Myocyte (in vitro differentiated cells): ENCODE results near the gene CHCHD10. TPM values are rescaled to one million over a fixed set of nuclear protein-coding genes. Genes with fewer than 3 reads are reported as not detected.
"Not testable (repeated sequence)": the region's sequence is repeated elsewhere in the genome, so short reads cannot be mapped to it uniquely, and the experiment has no call there.

ENCODE experiments used
- DNase-seq: peaks from one replicate; pipeline ENCODE4 v3.0.0-alpha.2; 2012; ENCODE audit warnings: low read depth
- total RNA-seq: library from RNA; depleted of rRNA; stranded (reverse); fragments of >200 nt; gene quantifications from 2 replicates; pipeline ENCODE4 v1.2.3, GENCODE V29; 2014

CHCHD10 gene
- total RNA-seq, 1 donor from 2014 or later = 19.8 TPM

GRCh38 chr22:23751441-23751996, 16.3 kb downstream of the CHCHD10 start:
- DNase-seq = peak; percentile 35

- DNase-seq = peak; percentile 78
These were observed 16.9 kb downstream of the CHCHD10 start, which contains the start of gene ZNF70 for GRCh38 chr22:23750714-23751440. ZNF70 (minus strand) TSS chr22:23751112; CDS start chr22:23745140, 5,972 bp downstream.

- no peak for DNase-seq
These were observed 17.4 kb downstream of the CHCHD10 start for GRCh38 chr22:23750367-23750713.

- DNase-seq = no peak
These were observed 17.9 kb downstream of the CHCHD10 start for GRCh38 chr22:23749841-23750301.

GRCh38 chr22:23745791-23746190, 22.0 kb downstream of the CHCHD10 start:
- DNase-seq = no peak

GRCh38 chr22:23744485-23744884, 23.3 kb downstream of the CHCHD10 start:
- no peak for DNase-seq

GRCh38 chr22:23744001-23744400, 23.8 kb downstream of the CHCHD10 start:
- no peak for DNase-seq

- peak; percentile 51 for DNase-seq
These were observed 24.5 kb downstream of the CHCHD10 start for GRCh38 chr22:23743303-23743705.

- peak; percentile 53 for DNase-seq
These were observed 25.1 kb downstream of the CHCHD10 start for GRCh38 chr22:23742505-23743264.

GRCh38 chr22:23737696-23738095, 30.1 kb downstream of the CHCHD10 start:
- DNase-seq = no peak

GRCh38 chr22:23728108-23728507, 39.7 kb downstream of the CHCHD10 start:
- not testable (repeated sequence) for DNase-seq

- no peak for DNase-seq
These were observed 45.0 kb downstream of the CHCHD10 start for GRCh38 chr22:23722724-23723123.

- no peak for DNase-seq
These were observed 45.6 kb downstream of the CHCHD10 start for GRCh38 chr22:23722160-23722559.

- no peak for DNase-seq
These were observed 46.9 kb downstream of the CHCHD10 start for GRCh38 chr22:23720855-23721254.

- DNase-seq = no peak
These were observed 49.2 kb downstream of the CHCHD10 start for GRCh38 chr22:23718371-23719165.

GRCh38 chr22:23716811-23717801, 50.7 kb downstream of the CHCHD10 start:
- DNase-seq = peak; percentile 86
